Subcutaneous preadipocyte (primary cell): ENCODE data around the gene NCK2. TPM values are rescaled to one million over a fixed set of nuclear protein-coding genes. Genes with fewer than 3 reads are reported as not detected.

Source experiments
- total RNA-seq: library from RNA; depleted of rRNA; stranded (reverse); fragments of >200 nt; gene quantifications from 2 replicates; pipeline ENCODE4 v1.2.3, GENCODE V29; 2012

NCK2 gene
- total RNA-seq = 14.3 and 15.6 TPM in 2 replicates

GRCh38 chr2:105744909-105745853 lies at the start of gene NCK2:
Gene NCK2 (plus strand): TSS chr2:105744912. CDS start chr2:105855064, 110,152 bp downstream.

